ENCODE data around the gene INSYN2B.

GRCh38 chr5:169958278-169958677, 22.0 kb downstream of the INSYN2B start:
- TF ChIP-seq, protein P1, sequence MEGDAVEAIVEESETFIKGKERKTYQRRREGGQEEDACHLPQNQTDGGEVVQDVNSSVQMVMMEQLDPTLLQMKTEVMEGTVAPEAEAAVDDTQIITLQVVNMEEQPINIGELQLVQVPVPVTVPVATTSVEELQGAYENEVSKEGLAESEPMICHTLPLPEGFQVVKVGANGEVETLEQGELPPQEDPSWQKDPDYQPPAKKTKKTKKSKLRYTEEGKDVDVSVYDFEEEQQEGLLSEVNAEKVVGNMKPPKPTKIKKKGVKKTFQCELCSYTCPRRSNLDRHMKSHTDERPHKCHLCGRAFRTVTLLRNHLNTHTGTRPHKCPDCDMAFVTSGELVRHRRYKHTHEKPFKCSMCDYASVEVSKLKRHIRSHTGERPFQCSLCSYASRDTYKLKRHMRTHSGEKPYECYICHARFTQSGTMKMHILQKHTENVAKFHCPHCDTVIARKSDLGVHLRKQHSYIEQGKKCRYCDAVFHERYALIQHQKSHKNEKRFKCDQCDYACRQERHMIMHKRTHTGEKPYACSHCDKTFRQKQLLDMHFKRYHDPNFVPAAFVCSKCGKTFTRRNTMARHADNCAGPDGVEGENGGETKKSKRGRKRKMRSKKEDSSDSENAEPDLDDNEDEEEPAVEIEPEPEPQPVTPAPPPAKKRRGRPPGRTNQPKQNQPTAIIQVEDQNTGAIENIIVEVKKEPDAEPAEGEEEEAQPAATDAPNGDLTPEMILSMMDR (IDR thresholded peaks at IDR 0.05): no peak
- no peak for TF ChIP-seq POLR2A (IDR thresholded peaks at IDR 0.05)

Data from heart left ventricle (tissue), 13 donors.